ENCODE results near the gene TRNP1.

The TRNP1 gene

GRCh38 chr1:27047914-27048313 lies 54.4 kb downstream of the TRNP1 start:
- Histone ChIP-seq H3K36me3 (no peaks in the 10 kb centered on the region), H3K4me3 (ENCODE audit: low read depth, low read length) (no peak overlapping the region), H3K27me3 (ENCODE audit: insufficient read depth, low read depth, severe bottlenecking) (no peaks in the 10 kb centered on the region), H3K9me3 (ENCODE audit: severe bottlenecking) (no peaks in the 10 kb centered on the region), H3K27ac (no peak overlapping the region)
- DNase-seq: no peak
- no peak for TF ChIP-seq CTCF (IDR thresholded peaks at IDR 0.05; ENCODE audit: low read depth, low read length)

- H3K36me3 ChIP-seq: no peaks in the 10 kb centered on the region
- DNase-seq: no peak
- no peaks in the 10 kb centered on the region for H3K9me3 ChIP-seq (ENCODE audit: severe bottlenecking)
- no peak overlapping the region for H3K27ac ChIP-seq
- no peak overlapping the region for H3K4me3 ChIP-seq (ENCODE audit: low read depth, low read length)
- no peaks in the 10 kb centered on the region for H3K27me3 ChIP-seq (ENCODE audit: insufficient read depth, low read depth, severe bottlenecking)
- no peak for TF ChIP-seq CTCF (IDR thresholded peaks at IDR 0.05; ENCODE audit: low read depth, low read length)
Observed at GRCh38 chr1:27049100-27049499, 55.6 kb downstream of the TRNP1 start.

GRCh38 chr1:27049607-27050006 lies 56.1 kb downstream of the TRNP1 start:
- no peak for DNase-seq
- Histone ChIP-seq H3K27ac (no peak overlapping the region), H3K4me3 (ENCODE audit: low read depth, low read length) (no peak overlapping the region), H3K36me3 (no peaks in the 10 kb centered on the region), H3K9me3 (ENCODE audit: severe bottlenecking) (no peaks in the 10 kb centered on the region), H3K27me3 (ENCODE audit: insufficient read depth, low read depth, severe bottlenecking) (no peaks in the 10 kb centered on the region)
- no peak for TF ChIP-seq CTCF (IDR thresholded peaks at IDR 0.05; ENCODE audit: low read depth, low read length)
